HG03175 (cell line): ENCODE results near the gene SYT2.
A peak's percentile ranks its signal among the peaks of the same experiment; 100 is the strongest.
"Not testable (repeated sequence)": the region's sequence is repeated elsewhere in the genome, so short reads cannot be mapped to it uniquely, and the experiment has no call there.

Experiments
- ATAC-seq: cut with Tn5 transposase; IDR thresholded peaks from one replicate; pipeline ENCODE4 v1.9.1; 2021; ENCODE audit warnings: mild to moderate bottlenecking, moderate library complexity; ENCODE audit not compliant: unreplicated experiment

SYT2 gene

DNA sequence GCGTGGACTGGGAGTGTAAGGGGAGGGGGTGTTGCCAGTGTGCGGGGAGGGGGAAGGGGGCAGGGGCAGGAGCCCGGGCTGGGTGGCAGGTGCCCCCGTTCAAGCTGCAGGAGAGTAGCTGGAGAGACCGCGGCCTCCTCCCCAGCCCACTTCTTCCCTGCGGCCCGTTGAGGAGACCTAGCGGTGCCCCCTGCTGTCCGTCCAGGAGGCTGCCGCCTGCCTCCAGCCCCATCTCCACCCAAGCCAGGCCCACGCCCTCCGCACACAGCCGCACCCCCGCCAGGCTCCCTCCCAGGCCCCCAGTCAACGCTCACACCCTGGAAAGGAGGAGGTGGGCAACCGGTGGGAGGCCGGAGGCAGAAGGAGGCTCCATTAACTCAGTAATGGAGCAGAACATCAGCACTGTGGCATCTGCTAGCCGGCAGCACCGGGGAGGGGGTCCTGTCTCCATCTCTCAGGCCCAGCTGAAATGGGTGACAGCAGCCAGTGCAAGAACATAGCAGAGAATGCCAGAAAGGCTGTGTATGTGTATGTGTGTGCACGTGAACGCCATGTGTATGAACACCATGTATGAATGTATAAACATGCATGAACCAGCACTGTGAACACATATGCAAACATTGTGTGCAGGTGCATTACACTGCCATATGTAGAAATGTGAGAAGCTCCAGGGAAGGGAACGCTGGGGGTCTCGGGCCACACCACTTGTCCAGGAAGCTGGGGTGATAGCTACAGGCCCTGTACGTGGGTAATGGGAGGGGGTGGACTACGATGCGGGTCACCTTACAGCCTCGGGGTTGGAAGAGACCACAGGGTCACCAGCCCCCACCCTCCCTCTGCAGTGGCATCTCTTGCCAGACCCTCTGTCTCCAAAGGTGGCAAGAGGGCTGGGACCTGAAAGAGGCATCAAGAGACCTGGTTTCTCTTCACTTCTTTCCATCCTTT, 84.6 kb downstream of the SYT2 start:
- ATAC-seq, result peak; percentile 61

DNA sequence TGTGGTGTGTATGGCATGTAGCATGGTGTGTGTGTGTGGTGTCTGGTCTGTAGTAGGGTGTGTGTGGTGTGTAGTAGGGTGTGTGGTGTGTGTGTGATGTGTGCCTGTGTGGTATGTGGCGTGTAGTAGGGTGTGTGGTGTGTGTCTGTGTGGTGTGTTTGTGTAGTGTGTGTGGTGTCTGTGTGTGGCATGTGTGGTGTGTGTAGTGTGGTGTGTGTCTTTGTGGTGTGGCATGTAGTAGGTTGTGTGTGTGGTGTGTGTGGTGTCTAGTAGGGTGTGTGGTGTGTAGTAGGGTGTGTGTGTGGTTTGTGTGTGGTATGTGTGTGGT, 85.5 kb downstream of the SYT2 start:
- no peak for ATAC-seq

DNA sequence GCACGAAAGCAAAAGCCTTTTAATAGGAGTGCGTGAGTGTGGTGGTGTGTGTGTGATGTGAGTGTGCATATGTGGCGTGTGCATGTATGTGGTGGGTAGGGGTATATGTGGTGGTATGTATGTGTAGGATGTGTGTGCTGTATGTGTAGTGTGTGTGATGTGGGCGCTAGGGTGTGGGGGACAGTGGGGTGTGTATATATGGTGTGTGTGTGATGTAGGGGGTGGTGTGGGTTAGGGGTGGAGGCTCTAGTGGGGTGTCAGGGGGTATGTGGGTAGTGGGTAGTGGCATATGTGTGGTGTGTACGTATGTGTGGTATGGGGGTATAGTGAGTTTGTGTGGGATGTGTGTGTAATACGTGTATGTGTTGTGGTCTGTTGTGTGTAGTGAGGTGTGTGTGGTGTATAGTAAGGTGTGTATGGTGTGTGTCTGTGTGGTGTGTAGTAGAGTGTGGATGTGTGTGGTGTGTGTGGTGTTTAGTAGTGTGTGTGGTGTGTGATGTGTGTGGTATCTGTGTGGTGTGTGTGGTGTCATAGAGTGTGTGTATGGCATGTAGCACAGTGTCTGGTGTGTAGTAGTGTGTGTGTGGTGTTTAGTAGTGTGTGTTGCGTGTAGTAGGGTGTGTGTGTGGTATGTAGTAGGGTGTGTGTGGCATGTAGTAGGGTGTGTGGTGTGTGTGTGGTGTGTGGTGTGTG, 86.0 kb downstream of the SYT2 start:
- no peak for ATAC-seq

DNA sequence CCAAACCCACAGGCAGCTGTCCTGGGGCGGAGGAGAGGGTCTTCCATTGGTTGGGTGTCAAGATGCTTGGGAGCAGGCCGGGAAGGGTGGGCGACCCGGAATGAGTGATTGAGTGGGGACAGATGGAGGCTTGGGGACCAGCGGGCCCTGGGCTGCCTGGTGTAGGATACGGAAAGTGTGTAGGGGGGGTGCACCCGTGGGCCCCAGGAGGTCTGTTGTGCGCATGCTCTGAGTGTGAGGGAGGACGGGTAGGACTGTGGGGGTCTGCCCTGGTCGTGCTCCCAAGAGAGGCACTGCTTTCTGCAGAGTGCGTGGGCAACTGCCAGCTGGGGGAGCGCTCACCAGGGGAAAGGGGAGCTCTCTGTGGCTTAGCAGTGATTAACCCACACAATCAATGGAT, 86.8 kb downstream of the SYT2 start:
- not testable (repeated sequence) for ATAC-seq

DNA sequence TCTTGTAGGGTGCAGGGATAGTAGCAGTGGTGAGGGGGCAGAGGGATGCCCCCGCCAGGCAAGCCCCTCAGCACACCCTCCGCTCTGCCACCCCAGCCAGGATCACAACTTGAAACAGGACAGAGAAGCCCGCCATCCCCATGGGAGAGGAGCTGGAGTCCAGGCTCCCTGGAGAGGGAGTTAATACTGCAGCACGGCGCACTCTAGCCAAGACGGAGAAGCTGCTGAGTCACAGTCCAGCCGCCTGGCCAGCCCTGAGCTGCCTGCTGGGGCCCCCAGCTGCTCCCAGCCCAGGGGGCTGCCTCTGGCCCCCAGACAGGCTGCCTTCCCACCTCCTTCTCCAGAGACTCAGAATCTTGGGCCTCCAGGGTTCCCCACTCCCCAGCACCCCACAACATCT, 87.2 kb downstream of the SYT2 start:
- ATAC-seq, result no peak

DNA sequence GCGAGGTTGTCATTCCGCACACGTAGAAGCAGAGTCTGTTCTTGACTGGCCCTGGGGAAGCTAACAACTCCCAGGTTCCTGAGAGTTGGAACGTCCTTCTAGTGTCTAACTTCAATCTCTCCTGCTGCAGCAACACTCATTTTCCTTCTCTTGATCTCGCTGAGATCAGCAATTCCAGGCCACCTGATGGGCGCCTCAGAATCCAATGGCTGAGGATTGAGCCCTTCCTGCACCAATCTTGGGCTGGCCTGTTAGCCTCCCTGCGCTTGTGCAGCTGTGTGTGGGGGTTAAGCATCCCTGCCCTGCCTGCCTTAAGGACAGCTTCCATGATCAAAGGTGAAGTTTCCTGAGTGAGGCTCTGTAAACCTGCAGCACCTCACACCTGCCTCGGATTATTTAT, 87.9 kb downstream of the SYT2 start:
- ATAC-seq, result no peak

DNA sequence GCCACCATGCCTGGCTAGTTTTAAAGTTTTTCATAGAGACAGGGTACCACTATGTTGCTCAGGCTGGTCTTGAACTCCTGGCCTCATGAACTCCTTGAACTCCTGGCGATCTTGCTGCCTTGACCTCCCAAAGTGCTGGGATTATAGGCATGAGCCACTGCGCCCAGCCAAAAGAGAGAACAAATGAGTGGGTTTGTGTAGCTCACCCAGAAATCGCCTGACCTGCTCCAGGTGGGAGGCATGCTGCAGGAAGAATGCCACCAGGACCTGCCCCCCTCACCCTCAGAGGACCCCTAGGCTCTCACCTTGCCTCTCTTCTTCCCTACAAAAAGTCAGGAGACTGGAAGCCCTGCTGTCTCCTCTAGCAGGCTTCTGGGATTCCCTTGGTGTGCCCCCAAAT, 88.8 kb downstream of the SYT2 start:
- ATAC-seq, result no peak

DNA sequence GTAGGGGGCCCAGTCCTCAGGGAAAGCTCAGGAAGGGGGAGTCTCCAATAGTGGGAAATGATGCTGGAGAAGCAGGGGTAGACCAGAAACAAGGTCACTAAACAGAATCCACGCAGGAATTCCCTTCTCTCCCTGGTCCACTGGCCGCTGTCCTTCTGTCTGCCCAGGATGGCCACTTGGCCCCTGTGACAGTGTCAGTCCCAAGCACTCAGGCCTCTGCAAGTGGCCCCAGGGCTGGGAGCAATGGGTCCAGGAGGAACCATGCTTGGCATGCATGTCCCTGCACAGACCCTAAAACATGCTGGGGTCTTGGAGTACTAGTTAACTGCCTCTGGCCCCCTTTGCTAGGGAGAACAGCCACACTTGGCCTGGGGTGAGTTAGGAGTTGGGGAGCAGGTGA, 90.2 kb downstream of the SYT2 start:
- not testable (repeated sequence) for ATAC-seq

DNA sequence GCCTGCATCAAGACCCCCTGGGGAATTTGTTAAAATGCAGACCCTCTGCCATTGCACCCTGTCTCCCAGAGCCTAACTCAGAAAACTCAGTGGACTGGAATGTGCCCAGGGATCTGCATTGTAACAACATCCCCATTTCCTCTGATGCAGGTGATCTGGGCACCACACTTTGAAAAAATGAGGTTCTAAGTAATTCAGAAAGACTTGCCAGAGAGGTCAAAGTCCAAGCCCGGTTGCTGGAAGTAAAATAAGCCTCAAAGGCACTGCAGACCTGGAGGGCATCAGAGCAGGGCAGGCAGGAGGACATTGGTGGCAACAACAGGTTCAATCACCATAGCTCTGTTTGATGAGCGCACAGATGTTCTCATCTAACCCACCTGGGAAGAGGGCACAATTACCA, 90.7 kb downstream of the SYT2 start:
- no peak for ATAC-seq

DNA sequence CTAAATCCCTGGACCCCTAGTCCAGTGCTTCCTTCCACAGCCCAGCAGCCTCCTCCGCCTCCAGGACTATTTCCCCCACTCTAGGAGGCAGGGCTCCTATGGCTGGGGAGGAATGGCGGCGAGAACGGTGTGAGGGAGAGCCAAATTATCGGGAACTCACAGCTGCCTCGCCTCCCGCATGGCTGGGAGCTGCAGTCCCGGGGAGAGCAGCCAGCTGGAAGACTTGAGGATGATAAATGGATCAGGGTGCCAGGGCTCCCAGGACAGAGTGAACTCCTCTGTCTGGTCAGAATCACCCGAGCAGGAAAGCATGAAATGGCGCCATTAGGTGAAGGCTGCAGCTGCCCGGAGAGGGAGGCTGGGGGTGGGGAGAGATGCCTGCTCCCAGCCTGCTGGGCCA, 91.2 kb downstream of the SYT2 start:
- not testable (repeated sequence) for ATAC-seq

DNA sequence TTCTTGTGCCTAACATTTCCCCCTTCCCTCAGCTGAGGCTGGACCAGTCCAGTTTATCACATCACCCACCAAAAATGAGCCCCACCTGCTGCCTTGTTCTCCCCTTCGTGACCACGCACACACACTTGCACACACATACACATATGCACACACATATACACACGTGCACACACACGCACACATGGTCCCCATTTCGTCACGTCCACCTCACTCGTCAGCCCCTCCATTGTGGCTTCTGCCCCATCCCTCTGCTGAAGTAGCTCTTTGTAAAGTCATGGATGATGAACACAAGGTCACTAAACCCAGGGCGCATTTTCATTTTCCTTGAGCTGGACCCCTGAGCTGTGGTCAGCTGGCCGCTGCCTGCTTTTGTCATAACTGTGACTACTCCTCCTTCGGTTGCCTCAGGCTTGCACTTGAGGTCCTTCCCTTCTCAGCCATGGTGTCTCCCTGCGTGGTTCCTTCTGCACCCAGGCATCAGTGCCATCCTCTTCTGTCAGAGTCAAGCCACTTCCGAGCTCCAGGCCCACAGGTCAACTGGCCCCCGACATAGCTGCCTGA, 93.8 kb downstream of the SYT2 start:
- ATAC-seq, result peak; percentile 27

DNA sequence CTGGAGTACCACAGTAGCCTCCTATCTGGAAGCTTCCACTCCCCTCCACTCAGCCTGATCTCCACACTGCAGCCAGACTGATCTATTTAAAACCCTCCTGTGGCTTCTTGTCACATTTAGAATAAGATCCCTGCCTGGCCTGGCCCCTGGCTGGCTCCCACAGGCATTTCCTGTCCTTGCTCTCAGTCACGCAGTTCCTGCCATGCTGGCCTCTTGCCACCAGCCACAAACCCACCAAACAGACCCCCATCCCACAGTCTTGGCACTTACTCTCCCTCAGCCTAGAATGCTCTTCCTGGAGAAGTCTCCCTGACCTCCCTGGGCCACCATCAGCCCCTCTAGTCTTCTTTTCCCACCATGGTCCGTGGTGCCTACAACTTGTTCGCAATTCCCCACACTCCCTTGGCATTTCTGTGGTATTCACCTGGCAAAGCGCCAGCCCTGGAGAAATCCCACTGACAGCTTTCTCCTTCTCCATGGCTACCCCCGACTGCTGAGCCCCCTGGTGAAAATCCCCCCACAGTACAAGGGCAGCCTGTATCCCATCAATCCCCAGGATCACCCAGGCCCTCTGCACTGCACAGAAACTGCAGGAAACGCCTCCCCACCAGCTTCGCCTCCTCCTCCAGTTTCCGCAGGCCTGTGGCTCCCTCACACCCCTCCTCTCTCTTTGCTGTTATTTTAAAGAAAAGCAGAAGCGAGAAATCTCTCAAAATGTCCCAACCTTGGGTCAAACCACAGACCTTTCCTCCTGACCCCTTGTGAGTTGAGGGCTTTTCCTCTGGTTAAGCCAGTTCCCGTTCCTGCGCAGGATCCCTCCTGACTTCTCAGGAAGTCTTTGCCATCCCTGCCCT, 94.5 kb downstream of the SYT2 start:
- peak; percentile 72 for ATAC-seq

DNA sequence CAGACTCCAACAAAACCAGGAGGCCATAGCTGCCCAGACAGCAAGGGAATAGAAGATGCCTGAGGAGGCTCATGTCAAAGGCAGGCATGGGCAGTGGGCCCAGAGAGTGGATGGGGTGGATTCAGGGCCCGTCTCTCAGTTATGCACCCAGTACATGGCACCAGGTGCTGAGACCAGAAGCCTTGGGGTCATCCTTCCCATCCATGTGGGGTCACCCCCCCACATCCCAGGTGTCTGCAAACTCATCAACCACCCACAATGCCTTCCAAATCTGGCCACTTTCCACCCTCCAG, 95.1 kb downstream of the SYT2 start:
- not testable (repeated sequence) for ATAC-seq

DNA sequence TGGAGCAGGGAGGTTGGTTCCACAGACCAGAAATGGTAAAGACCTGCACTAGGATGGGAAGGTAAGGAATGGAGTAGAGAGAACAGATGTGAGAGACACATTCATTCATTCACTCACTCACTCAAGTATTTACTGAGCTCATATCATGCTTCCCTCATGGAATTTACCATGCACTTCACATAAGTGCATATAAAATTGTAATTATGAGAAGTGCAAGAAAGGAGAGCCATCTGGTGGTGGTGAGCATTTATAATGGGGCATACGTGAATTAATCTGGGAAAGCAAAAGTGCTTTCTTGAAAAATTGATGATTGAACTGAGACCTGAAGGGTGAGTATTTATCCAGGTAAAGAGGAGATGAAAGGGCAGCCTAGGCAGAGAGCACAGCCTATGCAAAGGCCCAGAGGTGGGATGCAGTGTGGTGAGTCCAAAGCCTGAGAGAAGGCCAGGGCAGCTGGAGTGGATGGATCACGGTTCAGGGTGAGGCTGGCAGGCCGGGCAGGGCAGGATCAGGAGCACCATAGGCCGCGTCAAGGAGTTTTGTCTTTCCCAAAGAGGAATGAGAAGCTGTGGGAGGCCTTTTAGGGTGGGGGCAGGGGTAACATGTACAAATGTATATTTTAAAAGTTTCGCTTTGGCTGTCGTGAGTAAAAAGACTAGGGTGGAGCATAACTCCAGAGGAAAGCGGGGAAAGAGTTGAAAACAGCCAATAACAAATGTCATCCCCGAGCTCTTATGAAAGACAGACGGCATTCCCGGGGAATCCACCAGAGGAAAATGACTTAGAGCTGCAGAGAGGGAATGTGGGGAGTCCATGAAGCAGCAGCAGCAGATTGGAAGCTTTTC, 95.7 kb downstream of the SYT2 start:
- ATAC-seq, result not testable (repeated sequence)

DNA sequence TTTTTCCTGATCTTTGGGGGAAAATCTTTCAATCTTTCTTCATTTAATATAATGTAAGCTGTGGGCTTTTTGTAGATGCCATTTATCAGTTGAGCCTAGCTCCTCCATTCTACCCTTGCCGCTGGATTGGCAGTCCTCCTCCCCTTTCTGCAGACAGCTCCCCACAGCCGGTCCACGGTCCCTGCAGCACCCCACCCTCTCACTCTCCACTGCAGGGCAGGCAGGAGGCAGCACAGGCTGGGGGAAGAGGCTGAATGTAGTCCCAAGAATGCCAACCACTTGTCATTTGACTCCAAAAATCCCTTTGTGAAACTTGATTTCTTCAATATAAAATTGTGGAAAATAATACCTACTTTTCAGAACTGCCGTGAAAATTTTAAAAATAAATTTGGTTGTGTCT, 96.7 kb downstream of the SYT2 start:
- no peak for ATAC-seq

DNA sequence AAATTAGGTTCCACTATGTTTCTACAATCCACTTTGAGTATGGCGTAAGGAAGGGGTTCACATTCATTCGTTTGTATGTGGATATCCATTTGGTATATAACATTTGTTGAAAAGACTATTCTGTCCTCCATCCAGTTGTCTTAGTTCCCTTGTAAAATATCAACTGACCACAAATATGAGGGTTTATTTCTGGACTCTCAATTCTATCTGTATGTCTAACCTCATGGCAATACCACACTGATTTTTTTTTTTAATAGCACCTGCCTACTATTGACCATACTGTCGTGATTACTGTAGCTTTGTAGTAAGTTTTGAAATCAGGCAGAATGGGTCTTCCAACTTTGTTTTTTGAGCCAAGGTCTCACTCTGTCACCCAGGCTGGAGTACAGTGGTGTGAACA, 98.2 kb downstream of the SYT2 start:
- ATAC-seq, result not testable (repeated sequence)

DNA sequence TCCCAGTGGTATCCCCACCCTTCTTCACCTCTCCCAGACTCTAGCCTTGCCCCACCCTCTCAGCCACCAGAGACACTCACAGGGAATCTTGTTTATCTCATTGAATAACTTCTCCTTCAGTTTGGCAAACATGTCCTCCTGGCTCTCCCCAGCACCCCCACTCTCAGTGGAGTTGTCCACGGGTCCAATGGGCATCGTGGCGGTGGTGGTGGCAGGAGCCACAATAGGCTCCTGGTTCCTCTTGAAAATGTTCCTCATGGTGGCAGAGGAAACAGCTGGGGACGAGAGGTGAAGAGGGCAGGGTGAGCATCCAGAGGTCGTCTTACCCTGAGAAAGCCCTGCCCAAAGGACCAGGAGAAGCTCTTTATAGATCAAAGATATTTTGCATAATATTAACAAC, 104.7 kb downstream of the SYT2 start:
- no peak for ATAC-seq

DNA sequence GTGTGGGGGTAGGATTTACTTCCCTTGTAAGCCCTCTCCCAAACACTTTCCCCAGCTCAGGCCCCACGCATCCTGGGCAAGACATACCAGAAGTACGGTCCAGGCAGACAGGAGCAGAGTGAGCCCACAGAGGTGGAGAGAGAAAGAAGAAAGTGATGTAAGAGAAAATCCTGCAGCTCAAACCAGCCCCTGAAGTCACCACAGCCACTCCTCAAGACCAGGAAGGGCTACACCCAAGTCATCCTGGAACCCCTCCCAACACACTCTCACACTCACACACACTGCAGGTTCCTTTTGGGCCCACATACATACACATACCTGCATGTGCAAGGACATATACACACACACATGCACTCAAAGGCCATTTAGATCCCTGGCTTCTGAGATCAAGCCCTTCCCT, 106.8 kb downstream of the SYT2 start:
- ATAC-seq, result no peak

DNA sequence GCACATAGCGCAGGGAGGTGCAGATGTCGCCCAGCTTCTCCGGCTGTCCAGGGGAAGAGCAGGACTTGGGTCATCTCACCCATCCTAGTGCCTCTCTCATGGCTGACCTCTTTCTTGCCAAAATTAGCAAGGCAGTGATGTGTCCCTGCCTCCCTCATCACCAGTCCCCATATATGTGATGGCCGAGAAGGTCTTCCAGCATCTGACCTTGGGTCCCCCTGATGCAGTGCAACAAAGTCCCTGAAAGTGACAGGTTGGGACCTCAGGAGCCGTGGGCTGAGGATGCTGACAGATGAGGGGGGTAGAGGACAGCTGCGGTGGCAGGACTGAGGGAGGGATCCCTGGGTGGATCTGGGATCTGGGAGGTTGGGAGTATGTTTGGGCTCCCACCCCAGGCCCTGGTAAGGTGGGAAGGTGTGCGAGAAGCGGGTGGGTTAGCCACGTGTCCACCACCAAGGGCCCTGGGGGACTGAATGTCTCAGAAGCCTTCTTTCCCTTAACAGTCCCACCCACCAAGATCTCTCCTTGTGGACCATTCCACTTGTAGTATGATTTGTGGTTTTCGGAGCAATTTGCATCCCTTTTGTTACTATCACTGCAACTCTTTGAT, 109.7 kb downstream of the SYT2 start:
- ATAC-seq, result no peak
